ENCODE results near the gene MAP2K7.

The MAP2K7 gene

GRCh38 chr19:7916103-7916954, 12.7 kb downstream of the MAP2K7 start (continued):
- peak; percentile 54; the same call in 1 of the 2 replicates for TF ChIP-seq KLF17 (tag by site-specific recombination; IDR thresholded peaks at IDR 0.05)
- TF ChIP-seq ZNF341 (tag by site-specific recombination; IDR thresholded peaks at IDR 0.05; ENCODE audit: low read depth) = 0 out of 2 replicates have a peak, but pooled peaks have one; percentile 20
- no peak for TF ChIP-seq PRDM6 (tag by site-specific recombination; IDR thresholded peaks at IDR 0.05)
- peak; percentile 60 for TF ChIP-seq ZBTB20 (tag by site-specific recombination; IDR thresholded peaks at IDR 0.05)
- TF ChIP-seq, protein P1, sequence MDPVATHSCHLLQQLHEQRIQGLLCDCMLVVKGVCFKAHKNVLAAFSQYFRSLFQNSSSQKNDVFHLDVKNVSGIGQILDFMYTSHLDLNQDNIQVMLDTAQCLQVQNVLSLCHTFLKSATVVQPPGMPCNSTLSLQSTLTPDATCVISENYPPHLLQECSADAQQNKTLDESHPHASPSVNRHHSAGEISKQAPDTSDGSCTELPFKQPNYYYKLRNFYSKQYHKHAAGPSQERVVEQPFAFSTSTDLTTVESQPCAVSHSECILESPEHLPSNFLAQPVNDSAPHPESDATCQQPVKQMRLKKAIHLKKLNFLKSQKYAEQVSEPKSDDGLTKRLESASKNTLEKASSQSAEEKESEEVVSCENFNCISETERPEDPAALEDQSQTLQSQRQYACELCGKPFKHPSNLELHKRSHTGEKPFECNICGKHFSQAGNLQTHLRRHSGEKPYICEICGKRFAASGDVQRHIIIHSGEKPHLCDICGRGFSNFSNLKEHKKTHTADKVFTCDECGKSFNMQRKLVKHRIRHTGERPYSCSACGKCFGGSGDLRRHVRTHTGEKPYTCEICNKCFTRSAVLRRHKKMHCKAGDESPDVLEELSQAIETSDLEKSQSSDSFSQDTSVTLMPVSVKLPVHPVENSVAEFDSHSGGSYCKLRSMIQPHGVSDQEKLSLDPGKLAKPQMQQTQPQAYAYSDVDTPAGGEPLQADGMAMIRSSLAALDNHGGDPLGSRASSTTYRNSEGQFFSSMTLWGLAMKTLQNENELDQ (tag by site-specific recombination; IDR thresholded peaks at IDR 0.05; ENCODE audit: low read depth) = no peak

DNA sequence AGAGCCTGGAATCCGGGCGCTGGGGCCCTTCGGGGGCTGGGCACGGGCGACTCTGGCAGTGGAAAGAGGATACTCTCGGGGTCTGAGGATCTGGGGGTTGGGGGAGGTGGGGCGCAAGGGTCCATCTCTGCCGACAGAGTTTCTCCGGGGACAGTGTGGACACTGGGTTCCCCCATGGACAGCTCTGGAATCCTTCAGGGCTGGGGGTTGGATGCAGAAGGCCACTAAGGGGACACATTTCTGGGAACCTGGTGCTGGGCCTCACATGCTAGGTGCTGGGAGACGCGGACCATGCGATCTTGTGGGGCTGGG, 13.2 kb downstream of the MAP2K7 start:
- no peak overlapping the region for H3K4me3 ChIP-seq (ENCODE audit: low read depth, low read length)
- TF ChIP-seq, protein P2, sequence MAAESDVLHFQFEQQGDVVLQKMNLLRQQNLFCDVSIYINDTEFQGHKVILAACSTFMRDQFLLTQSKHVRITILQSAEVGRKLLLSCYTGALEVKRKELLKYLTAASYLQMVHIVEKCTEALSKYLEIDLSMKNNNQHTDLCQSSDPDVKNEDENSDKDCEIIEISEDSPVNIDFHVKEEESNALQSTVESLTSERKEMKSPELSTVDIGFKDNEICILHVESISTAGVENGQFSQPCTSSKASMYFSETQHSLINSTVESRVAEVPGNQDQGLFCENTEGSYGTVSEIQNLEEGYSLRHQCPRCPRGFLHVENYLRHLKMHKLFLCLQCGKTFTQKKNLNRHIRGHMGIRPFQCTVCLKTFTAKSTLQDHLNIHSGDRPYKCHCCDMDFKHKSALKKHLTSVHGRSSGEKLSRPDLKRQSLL (tag by site-specific recombination; IDR thresholded peaks at IDR 0.05) = no peak
- TF ChIP-seq ZBTB8A (tag by site-specific recombination; IDR thresholded peaks at IDR 0.05) (peak; percentile 75), PRDM6 (tag by site-specific recombination; IDR thresholded peaks at IDR 0.05) (no peak), ZNF335 (tag by site-specific recombination; conservative IDR thresholded peaks at IDR 0.05) (peak; percentile 65; the same call in 1 of the 2 replicates)
- TF ChIP-seq, protein P3, sequence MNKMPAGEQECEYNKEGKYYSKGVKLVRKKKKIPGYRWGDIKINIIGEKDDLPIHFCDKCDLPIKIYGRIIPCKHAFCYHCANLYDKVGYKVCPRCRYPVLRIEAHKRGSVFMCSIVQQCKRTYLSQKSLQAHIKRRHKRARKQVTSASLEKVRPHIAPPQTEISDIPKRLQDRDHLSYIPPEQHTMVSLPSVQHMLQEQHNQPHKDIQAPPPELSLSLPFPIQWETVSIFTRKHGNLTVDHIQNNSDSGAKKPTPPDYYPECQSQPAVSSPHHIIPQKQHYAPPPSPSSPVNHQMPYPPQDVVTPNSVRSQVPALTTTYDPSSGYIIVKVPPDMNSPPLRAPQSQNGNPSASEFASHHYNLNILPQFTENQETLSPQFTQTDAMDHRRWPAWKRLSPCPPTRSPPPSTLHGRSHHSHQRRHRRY (tag by site-specific recombination; IDR thresholded peaks at IDR 0.05) = no peak
- no peak overlapping the region for H3K27ac ChIP-seq (ENCODE audit: extremely low read depth, low read depth, low read length)
- ChIA-PET POLR2A (interaction anchor here (1.7 to 2.2 kb wide), 3 partner anchors 8 to 48 kb away, joined by 7 to 10 read pairs (median 9); partner anchors contain the start of gene TIMM44), CTCF (interaction anchor here (0.5 to 2.5 kb wide), 7 partner anchors 9 to 252 kb away, joined by 3 to 21 read pairs (median 3); partner anchors contain the start of genes CTXN1 and MAP2K7)
- H3K9me3 ChIP-seq (ENCODE audit: control insufficient read depth, insufficient read depth, low read depth, low read length) = no peaks in the 10 kb centered on the region
- H3K36me3 ChIP-seq (ENCODE audit: control insufficient read depth in 2 of 2, insufficient read depth in 1 of 2, low read length in 2 of 2) = peaks cover 0 to 9% of the 10 kb centered on the region in 2 experiments; a peak in 2 of 3 replicates
- H3K4me1 ChIP-seq (ENCODE audit: control insufficient read depth, insufficient read depth, low read length) = peaks cover 3% of the 10 kb centered on the region; the same call in 1 of the 2 replicates

Measured in HEK293 (cell line).